Endothelial cell of umbilical vein (primary cell): Measurements from ENCODE around the gene TIAM1. TPM values are rescaled to one million over a fixed set of nuclear protein-coding genes. Genes with fewer than 3 reads are reported as not detected.

Source experiments
- BruUV-seq: library from RNA; stranded (reverse); fragments of 400-500 nt; replicated peaks from 2 replicates; lab custom pipeline; 2021; lab: Mats Ljungman, UMichigan
- CTCF ChIA-PET: fragments of 300-600, 350-600 bp; sonication (Branson Sonifier 250); formaldehyde crosslinking; loops from one replicate; lab custom pipeline; 2021; ENCODE audit warnings: antibody characterized with exemption, inconsistent platforms; lab: Charles Lee
- POLR2A ChIA-PET: fragments of 300-600, 350-600 bp; sonication (Branson Sonifier 250); formaldehyde crosslinking; loops from one replicate; lab custom pipeline; 2021; ENCODE audit warnings: antibody characterized with exemption, inconsistent platforms; lab: Charles Lee
- DNase-seq: peaks from one replicate; pipeline ENCODE4 v3.0.0-alpha.2; 2011; ENCODE audit warnings: low read depth, low spot score
- FAIRE-seq: peaks from 2 replicates; lab custom pipeline; 2011; peaks lifted over from hg19 to GRCh38; lab: Jason Lieb, UNC
- H2AFZ ChIP-seq: 2 replicates; pipeline ENCODE4 v1.6.0; 2012; ENCODE audit warnings: low read depth, low read length, control low read depth, inconsistent platforms
- H3K27ac ChIP-seq: 2 replicates; pipeline ENCODE4 v1.5.1; 2011; ENCODE audit warnings: low read depth, mild to moderate bottlenecking, control low read depth, low read length, moderate library complexity; ENCODE audit not compliant: insufficient read depth
- H3K27me3 ChIP-seq, 2 experiments: 2 replicates each; pipeline versions ENCODE4 v1.6.0 to v1.6.1; 2011; ENCODE audit warnings: low read length in 2 of 2, mixed read lengths in 1 of 2; ENCODE audit not compliant: control insufficient read depth in 2 of 2, insufficient read depth in 2 of 2
- H3K36me3 ChIP-seq, 2 experiments: 2 replicates in 1 of 2; 3 replicates in 1 of 2; pipeline ENCODE4 v1.5.1; 2011; ENCODE audit warnings: low read length in 2 of 2, mild to moderate bottlenecking in 1 of 2, moderate library complexity in 1 of 2; ENCODE audit not compliant: control insufficient read depth in 2 of 2, insufficient read depth in 2 of 2; ENCODE audit errors: extremely low read depth in 1 of 2
- H3K4me1 ChIP-seq: 3 replicates; pipeline ENCODE4 v1.5.1; 2011; ENCODE audit warnings: mild to moderate bottlenecking, low read length; ENCODE audit not compliant: control insufficient read depth, insufficient read depth; ENCODE audit errors: extremely low read depth
- H3K4me2 ChIP-seq: 2 replicates; pipeline ENCODE4 v1.6.1; 2011; ENCODE audit warnings: low read length, control low read depth, mixed read lengths; ENCODE audit not compliant: insufficient read depth
- H3K4me3 ChIP-seq, 3 experiments: fragments of 200-600 bp in 1 of 3; sonication (generic), shearing (Covaris generic) in 1 of 3; replicated peaks in 1 of 3; 2 replicates each; pipeline ENCODE4 v1.5.1; 2011 to 2016; ENCODE audit warnings: control low read depth in 3 of 3, low read length in 3 of 3, mild to moderate bottlenecking in 2 of 3, inconsistent platforms in 1 of 3, low read depth in 1 of 3, moderate library complexity in 1 of 3; ENCODE audit not compliant: insufficient read depth in 1 of 3
- H3K79me2 ChIP-seq: 2 replicates; pipeline ENCODE4 v1.6.0; 2012; ENCODE audit warnings: low read length, inconsistent platforms; ENCODE audit not compliant: control insufficient read depth, insufficient read depth
- H3K9ac ChIP-seq: replicated peaks from 2 replicates; pipeline ENCODE3; 2011; ENCODE audit warnings: low read length, control low read depth; ENCODE audit not compliant: insufficient read depth; ENCODE audit errors: extremely low read depth
- H3K9me1 ChIP-seq: replicated peaks from 3 replicates; pipeline ENCODE4 v1.6.0; 2011; ENCODE audit warnings: mild to moderate bottlenecking, low read length; ENCODE audit not compliant: control insufficient read depth, insufficient read depth; ENCODE audit errors: extremely low read depth
- H3K9me3 ChIP-seq: replicated peaks from 2 replicates; pipeline ENCODE4 v1.5.1; 2012; ENCODE audit warnings: low read length, inconsistent platforms; ENCODE audit not compliant: control insufficient read depth, insufficient read depth
- H4K20me1 ChIP-seq: replicated peaks from 2 replicates; pipeline ENCODE3; 2011; ENCODE audit warnings: mild to moderate bottlenecking, low read length; ENCODE audit not compliant: control insufficient read depth, insufficient read depth; ENCODE audit errors: extremely low read depth
- CTCF ChIP-seq, 2 donors: IDR thresholded peaks; 1 replicate in 1 of 2; 2 replicates in 1 of 2; pipeline ENCODE4 v1.5.1; 2011; ENCODE audit warnings: low read length in 2 of 2, mild to moderate bottlenecking in 2 of 2, moderate library complexity in 2 of 2, control low read depth in 1 of 2, inconsistent platforms in 1 of 2, low read depth in 1 of 2; ENCODE audit not compliant: insufficient read depth in 1 of 2; ENCODE audit errors: extremely low read depth in 1 of 2
- EZH2 ChIP-seq: IDR thresholded peaks from 2 replicates; pipeline ENCODE4 v1.6.1; 2012; ENCODE audit warnings: borderline replicate concordance, low read depth, mild to moderate bottlenecking, moderate library complexity, low read length, inconsistent platforms; ENCODE audit not compliant: severe bottlenecking
- FOS ChIP-seq: IDR thresholded peaks from 2 replicates; pipeline ENCODE4 v1.6.1; 2011; ENCODE audit warnings: mild to moderate bottlenecking, low read length, moderate library complexity, borderline replicate concordance; ENCODE audit not compliant: insufficient read depth
- GATA2 ChIP-seq: IDR thresholded peaks from 2 replicates; pipeline ENCODE4 v1.7.0; 2011; ENCODE audit warnings: low read depth, mild to moderate bottlenecking, moderate library complexity, mixed read lengths, low read length; ENCODE audit not compliant: insufficient read length, insufficient read depth
- JUN ChIP-seq: IDR thresholded peaks from 2 replicates; pipeline ENCODE4 v1.6.1; 2011; ENCODE audit warnings: borderline replicate concordance, low read depth; ENCODE audit not compliant: insufficient read length, insufficient read depth
- MAX ChIP-seq: IDR thresholded peaks from 2 replicates; pipeline ENCODE4 v1.6.1; 2011; ENCODE audit not compliant: insufficient read depth, insufficient read length
- MYC ChIP-seq: IDR thresholded peaks from one replicate; pipeline ENCODE4 v1.6.1; 2011; ENCODE audit warnings: mild to moderate bottlenecking, low read depth, low read length
- POLR2A ChIP-seq: IDR thresholded peaks from 2 replicates; pipeline ENCODE4 v1.6.1; 2012; ENCODE audit warnings: low read depth, mild to moderate bottlenecking, control low read depth, low read length
- POLR2AphosphoS5 ChIP-seq: IDR thresholded peaks from 2 replicates; pipeline ENCODE4 v1.6.1; 2012; ENCODE audit warnings: low read depth, mild to moderate bottlenecking, control low read depth, low read length, moderate library complexity; ENCODE audit not compliant: insufficient read depth
- dilution Hi-C: fragments of 300-500 bp; cut with MboI; formaldehyde crosslinking; loops from one replicate; pipeline ENCODE4 v1.15.0; 2019; ENCODE audit warnings: low sequenced_read_pairs; ENCODE audit not compliant: extremely low pct_ligation_motif_present
- intact Hi-C: fragments of 100-400 bp; cut with micrococcal nuclease; formaldehyde crosslinking; loops from one replicate; pipeline ENCODE4 v1.10.0; 2022
- polyA plus RNA-seq, 4 experiments: library from polyadenylated mRNA; depleted of rRNA in 3 of 4; stranded (reverse) in 3 of 4; unstranded in 1 of 4; fragments of >200 nt; gene quantifications; 2 replicates each; pipeline versions ENCODE4 v1.2.1 to v1.2.3, GENCODE V29; 2011 to 2012; ENCODE audit warnings: missing spikeins in 1 of 4
- total RNA-seq: library from RNA; stranded (reverse); gene quantifications from 2 replicates; pipeline ENCODE4 v1.2.3, GENCODE V29; 2021

Gene TIAM1
- total and polyA plus RNA-seq, 2 donors (not counting 3 experiments of a cell fraction or from before 2014, with no cell fraction given): 0.21 to 0.86 TPM

- Histone ChIP-seq H3K36me3 (no peaks in the 10 kb centered on the region), H2AFZ (no peak overlapping the region), H3K4me3 (no peak overlapping the region), H4K20me1 (no peaks in the 10 kb centered on the region), H3K9me1 (no peaks in the 10 kb centered on the region), H3K79me2 (no peaks in the 10 kb centered on the region), H3K4me1 (no peaks in the 10 kb centered on the region), H3K9me3 (no peaks in the 10 kb centered on the region), H3K9ac (no peak overlapping the region), H3K4me2 (no peak overlapping the region), H3K27ac (no peak overlapping the region), H3K27me3 (no peaks in the 10 kb centered on the region)
- ChIA-PET POLR2A (no interaction called here), CTCF (interaction anchor here (0.6 to 1.5 kb wide), 5 partner anchors 15 to 368 kb away, joined by 3 to 11 read pairs (median 3); no protein-coding TSS in a partner anchor)
- no TSS peak for BruUV-seq
- FAIRE-seq: no peak
- DNase-seq: no peak
- intact Hi-C loops (no loop called here), dilution Hi-C loops (no loop called here)
- TF ChIP-seq POLR2AphosphoS5 (no peak), POLR2A (no peak), GATA2 (no peak), CTCF (IDR thresholded peaks at IDR 0.05; ENCODE audit: extremely low read depth in 1 of 2, insufficient read depth in 1 of 2, low read depth in 1 of 2, low read length in 2 of 2) (no peak), MYC (no peak), EZH2 (no peak), JUN (no peak), FOS (no peak), MAX (no peak)
Observed at GRCh38 chr21:31213787-31214186, 130.3 kb downstream of the TIAM1 start.
